Psoas muscle (tissue), 8 donors: ENCODE results near the gene LRRC4C. TPM values are rescaled to one million over a fixed set of nuclear protein-coding genes. Genes with fewer than 3 reads are reported as not detected.
"Not testable (repeated sequence)": the region's sequence is repeated elsewhere in the genome, so short reads cannot be mapped to it uniquely, and the experiment has no call there.

Experiments used
- ATAC-seq, 4 donors: fragments of 200-7000 bp; cut with Tn5 transposase; one replicate each; pipeline ENCODE4 v1.9.1; 2020; ENCODE audit warnings: moderate library complexity in 3 of 4, mild to moderate bottlenecking in 2 of 4
- DNase-seq, 2 donors: peaks; one replicate each; pipeline ENCODE4 v3.0.0-alpha.2; 2020
- H3K27ac ChIP-seq: fragments of 200-600 bp; one replicate; pipeline ENCODE4 v1.8.0; 2022
- H3K27me3 ChIP-seq, 3 donors: fragments of 200-600 bp in 1 of 3; one replicate each; pipeline versions ENCODE4 v1.6.1 to v1.8.0; 2013 to 2022; ENCODE audit warnings: low read length in 2 of 3, mild to moderate bottlenecking in 2 of 3, moderate library complexity in 1 of 3; ENCODE audit not compliant: insufficient read depth in 3 of 3
- H3K36me3 ChIP-seq, 2 donors: fragments of 200-600 bp in 1 of 2; one replicate each; pipeline versions ENCODE4 v1.6.1 to v1.8.0; 2013 to 2022; ENCODE audit warnings: low read depth in 1 of 2, mild to moderate bottlenecking in 1 of 2, moderate library complexity in 1 of 2; ENCODE audit not compliant: insufficient read depth in 1 of 2
- H3K4me1 ChIP-seq: fragments of 200-600 bp; one replicate; pipeline ENCODE4 v1.8.0; 2022
- H3K4me3 ChIP-seq: fragments of 200-600 bp; one replicate; pipeline ENCODE4 v1.8.0; 2022; ENCODE audit warnings: mild to moderate bottlenecking
- H3K9me3 ChIP-seq: fragments of 200-600 bp; one replicate; pipeline ENCODE4 v1.8.0; 2022
- WGBS, 3 donors: extraction: QIAGEN DNeasy Blood & Tissue Kit; methylation state at CpG; one replicate each; pipeline versions ENCODE4 v1.1.6 to v1.1.7; 2013; 5-methylcytosine and 5-hydroxymethylcytosine counted together
- intact Hi-C, 2 donors: fragments of 100-400 bp; cut with DNase I; formaldehyde crosslinking; loops; one replicate each; pipeline versions ENCODE4 v1.11.0 to v1.14.2; 2022
- polyA plus RNA-seq, 3 donors: library from polyadenylated mRNA; stranded (reverse); fragments of 200-250 nt; gene quantifications; one replicate each; pipeline ENCODE4 v1.2.3, GENCODE V29; 2013
- total RNA-seq, 4 donors: library from RNA; stranded (reverse); fragmentation: NEBNext Ultra II Directional in 2 of 4; extraction: Animal tissue kit (Norgen Biotek cat#: 25700) in 2 of 4; gene quantifications; one replicate each; pipeline versions ENCODE4 v1.2.1 to v1.2.4, GENCODE V29; 2021 to 2023
- TF ChIP-seq, protein P1 (sequence below): fragments of 200-600 bp; IDR thresholded peaks from one replicate; pipeline ENCODE4 v1.8.0; 2022; ENCODE audit warnings: antibody characterized with exemption
- donor health status: healthy with polysubstance abuse.
- donor health status: DM: no; HTN: no; CAD: no; lungs with moderate emphysema.
- donor health status: Bipolar disorder and iron deficiency.
- donor health status: healthy.
- donor health status: DM: yes; HTN: yes; CAD: no.
- donor health status: DM: no; HTN: no; CAD: no.
- donor health status: DM: no; HTN: no; CAD: no.
- donor health status: DM: yes; HTN: yes; CAD: no.

Gene LRRC4C
- total and polyA plus RNA-seq, 7 donors = 0.04 to 0.34 (median 0.12) TPM; not detected in 1

DNA sequence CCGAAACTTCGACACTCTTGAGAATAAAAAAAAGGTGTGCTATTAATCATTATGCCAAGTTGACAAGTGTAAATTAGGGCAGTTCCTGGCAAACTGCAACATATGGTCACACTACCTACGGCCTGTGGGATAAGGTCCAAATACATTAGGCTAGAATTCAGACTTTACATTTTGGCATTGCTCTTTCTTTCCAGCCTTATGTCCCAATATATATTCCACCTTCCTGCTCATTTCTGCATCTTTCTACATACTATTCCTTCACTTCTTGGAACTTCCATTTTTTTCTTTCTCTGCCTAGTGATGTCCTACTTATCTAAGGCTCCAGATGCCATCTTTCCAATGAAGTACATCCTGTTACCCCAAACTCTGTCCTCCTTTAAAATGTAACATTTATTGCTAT is 577.2 kb downstream of the LRRC4C start:
- Histone ChIP-seq H3K27me3 (no peaks in the 10 kb centered on the region), H3K4me1 (no peaks in the 10 kb centered on the region), H3K27ac (no peak overlapping the region), H3K9me3 (no peaks in the 10 kb centered on the region), H3K4me3 (no peak overlapping the region), H3K36me3 (no peaks in the 10 kb centered on the region)
- WGBS, 3 donors = 21 to 37% (median 27%) methylated on average over 3 of the region's 3 CpGs
- TF ChIP-seq, protein P1, sequence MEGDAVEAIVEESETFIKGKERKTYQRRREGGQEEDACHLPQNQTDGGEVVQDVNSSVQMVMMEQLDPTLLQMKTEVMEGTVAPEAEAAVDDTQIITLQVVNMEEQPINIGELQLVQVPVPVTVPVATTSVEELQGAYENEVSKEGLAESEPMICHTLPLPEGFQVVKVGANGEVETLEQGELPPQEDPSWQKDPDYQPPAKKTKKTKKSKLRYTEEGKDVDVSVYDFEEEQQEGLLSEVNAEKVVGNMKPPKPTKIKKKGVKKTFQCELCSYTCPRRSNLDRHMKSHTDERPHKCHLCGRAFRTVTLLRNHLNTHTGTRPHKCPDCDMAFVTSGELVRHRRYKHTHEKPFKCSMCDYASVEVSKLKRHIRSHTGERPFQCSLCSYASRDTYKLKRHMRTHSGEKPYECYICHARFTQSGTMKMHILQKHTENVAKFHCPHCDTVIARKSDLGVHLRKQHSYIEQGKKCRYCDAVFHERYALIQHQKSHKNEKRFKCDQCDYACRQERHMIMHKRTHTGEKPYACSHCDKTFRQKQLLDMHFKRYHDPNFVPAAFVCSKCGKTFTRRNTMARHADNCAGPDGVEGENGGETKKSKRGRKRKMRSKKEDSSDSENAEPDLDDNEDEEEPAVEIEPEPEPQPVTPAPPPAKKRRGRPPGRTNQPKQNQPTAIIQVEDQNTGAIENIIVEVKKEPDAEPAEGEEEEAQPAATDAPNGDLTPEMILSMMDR = no peak
- DNase-seq (no peak), ATAC-seq (no peak)
- intact Hi-C loops = no loop called here

DNA sequence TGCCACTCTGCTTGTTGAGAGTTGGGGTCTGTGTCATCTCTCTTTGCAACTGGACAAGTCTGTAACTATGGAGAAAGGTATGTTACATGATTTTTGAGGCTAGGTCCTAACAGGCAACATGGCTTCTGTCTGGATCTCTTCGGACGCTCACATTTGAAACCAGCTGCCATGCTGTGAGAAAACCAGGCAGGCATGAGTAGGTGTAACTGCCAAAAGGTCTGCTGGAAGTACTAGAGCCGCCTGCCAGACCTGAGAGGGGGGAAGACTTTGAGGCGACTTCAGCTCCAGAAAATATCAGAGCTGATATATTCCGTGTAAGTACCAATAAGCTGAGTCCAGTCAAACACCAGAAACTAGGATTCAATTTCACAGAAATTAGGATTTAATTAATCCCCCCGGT is 579.5 kb downstream of the LRRC4C start:
- Histone ChIP-seq H3K4me1 (no peaks in the 10 kb centered on the region), H3K27ac (no peak overlapping the region), H3K9me3 (no peaks in the 10 kb centered on the region), H3K27me3 (no peaks in the 10 kb centered on the region), H3K36me3 (no peaks in the 10 kb centered on the region), H3K4me3 (no peak overlapping the region)
- intact Hi-C loops = no loop called here
- TF ChIP-seq, protein P1 = no peak
- DNase-seq (no peak), ATAC-seq (no peak)
- 86 to 91% (median 90%) methylated on average over 6 of the region's 6 CpGs for WGBS, 3 donors

- no peak overlapping the region for H3K27ac ChIP-seq
- H3K4me1 ChIP-seq = no peaks in the 10 kb centered on the region
- H3K27me3 ChIP-seq = no peaks in the 10 kb centered on the region
- ATAC-seq (no peak), DNase-seq (no peak)
- WGBS, 3 donors = 79 to 87% (median 85%) methylated on average over 5 of the region's 5 CpGs
- intact Hi-C loops = no loop called here
- H3K9me3 ChIP-seq = no peaks in the 10 kb centered on the region
- H3K4me3 ChIP-seq = no peak overlapping the region
- H3K36me3 ChIP-seq = no peaks in the 10 kb centered on the region
- TF ChIP-seq, protein P1 = no peak
Observed at GRCh38 chr11:40877981-40878380, 581.5 kb downstream of the LRRC4C start.

DNA sequence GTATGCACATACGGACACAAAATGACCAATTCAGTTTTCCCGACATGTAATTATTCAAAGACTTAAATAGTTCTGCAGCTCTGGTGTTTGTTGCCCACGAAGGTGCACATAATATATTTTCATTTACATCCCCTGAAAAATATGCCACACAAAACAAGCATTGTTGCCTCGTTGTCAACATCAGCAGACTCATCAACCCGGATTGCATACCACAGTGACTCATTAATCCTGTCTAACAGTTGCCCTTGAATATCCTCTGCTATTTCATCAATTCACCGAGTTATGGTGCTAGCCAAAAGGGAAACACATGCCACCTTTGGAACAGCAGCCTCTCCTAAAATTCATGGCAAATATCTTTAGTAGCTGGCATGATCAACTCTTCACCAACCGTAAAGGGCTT is 582.2 kb downstream of the LRRC4C start:
- no peaks in the 10 kb centered on the region for H3K4me1 ChIP-seq
- H3K36me3 ChIP-seq = no peaks in the 10 kb centered on the region
- H3K27ac ChIP-seq = no peak overlapping the region
- WGBS, 3 donors = 73 to 81% (median 80%) methylated on average over 7 of the region's 7 CpGs
- DNase-seq (no peak), ATAC-seq (no peak)
- H3K27me3 ChIP-seq = no peaks in the 10 kb centered on the region
- TF ChIP-seq, protein P1 = no peak
- no peaks in the 10 kb centered on the region for H3K9me3 ChIP-seq
- intact Hi-C loops = no loop called here
- no peak overlapping the region for H3K4me3 ChIP-seq

GRCh38 chr11:40867991-40868632 is 591.3 kb downstream of the LRRC4C start:
- DNase-seq = no peak
- intact Hi-C loops = no loop called here
- H3K4me3 ChIP-seq = no peak overlapping the region
- 56 to 66% (median 62%) methylated on average over 3 of the region's 3 CpGs for WGBS, 3 donors
- no peaks in the 10 kb centered on the region for H3K27me3 ChIP-seq
- no peak overlapping the region for H3K27ac ChIP-seq
- TF ChIP-seq, protein P1 = no peak
- no peaks in the 10 kb centered on the region for H3K4me1 ChIP-seq
- ATAC-seq = no peak
- no peaks in the 10 kb centered on the region for H3K36me3 ChIP-seq
- no peaks in the 10 kb centered on the region for H3K9me3 ChIP-seq

DNA sequence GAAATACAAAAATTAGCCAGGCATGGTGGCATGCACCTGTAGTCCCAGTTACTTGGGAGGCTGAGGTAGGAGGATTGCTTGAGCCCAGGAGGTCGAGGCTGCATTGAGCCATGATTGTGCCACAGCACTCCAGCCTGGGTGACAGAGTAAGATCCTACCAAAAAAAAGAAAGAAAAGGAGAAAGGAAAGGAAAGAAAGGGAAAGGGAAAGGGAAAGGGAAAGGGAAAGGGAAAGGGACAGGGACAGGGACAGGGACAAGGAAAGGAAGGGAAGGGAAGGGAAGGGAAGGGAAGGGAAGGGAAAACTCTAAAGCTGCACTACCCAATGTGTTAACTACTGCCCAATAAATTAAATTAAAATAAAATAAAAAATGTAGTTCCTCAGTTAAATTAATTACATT is 601.7 kb downstream of the LRRC4C start:
- H3K4me1 ChIP-seq, H3K27ac ChIP-seq, H3K36me3 ChIP-seq, H3K27me3 ChIP-seq, ATAC-seq, H3K9me3 ChIP-seq, DNase-seq, H3K4me3 ChIP-seq, intact Hi-C loops: not testable (repeated sequence)
- 77 to 83% (median 79%) methylated on average over 1 of the region's 1 CpG for WGBS, 3 donors
